ENCODE data around the gene CYP46A1.

DNA sequence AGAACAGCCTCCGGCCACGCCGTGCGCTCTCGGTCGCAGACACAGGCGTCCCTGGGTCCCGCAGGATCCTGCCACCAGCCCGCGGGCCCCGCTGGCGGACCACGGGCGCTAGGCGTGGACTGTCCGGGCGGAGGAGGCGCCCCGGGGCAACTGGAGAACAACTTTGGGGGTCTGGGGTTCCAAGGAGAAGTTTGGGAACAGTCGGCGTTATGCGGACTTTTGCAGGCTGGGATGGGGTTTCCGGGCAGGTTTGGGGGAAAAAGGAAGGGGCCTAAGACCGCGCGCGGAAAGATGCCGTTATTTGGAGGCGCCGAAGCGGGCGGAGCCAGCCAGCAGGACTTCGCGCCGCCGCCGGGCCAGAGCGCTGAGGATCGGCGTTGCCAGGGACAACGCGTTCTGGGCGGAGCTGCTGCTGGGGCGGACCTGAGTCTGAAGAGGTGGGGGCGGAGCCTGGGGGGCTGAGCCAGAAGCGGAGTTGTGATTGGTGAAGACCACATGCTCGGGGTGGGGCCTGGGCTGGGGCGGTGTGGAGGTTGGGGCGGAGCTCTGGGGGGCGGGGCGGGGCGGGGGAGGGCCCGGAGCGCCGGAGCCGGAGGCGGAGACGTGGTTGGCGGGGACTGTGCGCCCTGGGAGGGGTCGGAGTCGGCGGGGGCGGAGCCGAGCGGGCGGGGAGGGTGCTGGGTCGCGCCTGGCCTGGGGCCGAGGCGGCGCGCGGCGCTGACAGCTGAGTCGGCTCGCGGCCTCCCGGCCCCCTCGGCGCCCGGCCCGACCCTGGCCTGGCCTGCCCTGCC is at the start of gene CYP46A1:
- TF ChIP-seq CTCF (IDR thresholded peaks at IDR 0.05) (peak in 1 of 6 experiments; percentile 19), POLR2A (IDR thresholded peaks at IDR 0.05) (no peak)
